SU-DHL-6 (cell line): ENCODE results near the gene RAB11B.
"Not testable (repeated sequence)": the region's sequence is repeated elsewhere in the genome, so short reads cannot be mapped to it uniquely, and the experiment has no call there.

ENCODE experiments used
- EZH2phosphoT487 ChIP-seq: fragments of 200-600 bp; sonication (generic), shearing (Covaris generic); conservative IDR thresholded peaks from 2 replicates; pipeline ENCODE4 v1.6.1; 2018; ENCODE audit warnings: mild to moderate bottlenecking, antibody characterized with exemption, low read length, moderate library complexity, mixed read lengths
- TF ChIP-seq, protein P1 (sequence below): fragments of 200-600 bp; sonication (generic); IDR thresholded peaks from one replicate; pipeline ENCODE4 v1.5.1; 2017; ENCODE audit warnings: antibody characterized with exemption, mild to moderate bottlenecking, low read length, moderate library complexity; ENCODE audit not compliant: insufficient read depth, poor library complexity, severe bottlenecking

- TF ChIP-seq, protein P1, sequence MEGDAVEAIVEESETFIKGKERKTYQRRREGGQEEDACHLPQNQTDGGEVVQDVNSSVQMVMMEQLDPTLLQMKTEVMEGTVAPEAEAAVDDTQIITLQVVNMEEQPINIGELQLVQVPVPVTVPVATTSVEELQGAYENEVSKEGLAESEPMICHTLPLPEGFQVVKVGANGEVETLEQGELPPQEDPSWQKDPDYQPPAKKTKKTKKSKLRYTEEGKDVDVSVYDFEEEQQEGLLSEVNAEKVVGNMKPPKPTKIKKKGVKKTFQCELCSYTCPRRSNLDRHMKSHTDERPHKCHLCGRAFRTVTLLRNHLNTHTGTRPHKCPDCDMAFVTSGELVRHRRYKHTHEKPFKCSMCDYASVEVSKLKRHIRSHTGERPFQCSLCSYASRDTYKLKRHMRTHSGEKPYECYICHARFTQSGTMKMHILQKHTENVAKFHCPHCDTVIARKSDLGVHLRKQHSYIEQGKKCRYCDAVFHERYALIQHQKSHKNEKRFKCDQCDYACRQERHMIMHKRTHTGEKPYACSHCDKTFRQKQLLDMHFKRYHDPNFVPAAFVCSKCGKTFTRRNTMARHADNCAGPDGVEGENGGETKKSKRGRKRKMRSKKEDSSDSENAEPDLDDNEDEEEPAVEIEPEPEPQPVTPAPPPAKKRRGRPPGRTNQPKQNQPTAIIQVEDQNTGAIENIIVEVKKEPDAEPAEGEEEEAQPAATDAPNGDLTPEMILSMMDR = not testable (repeated sequence)
- TF ChIP-seq EZH2phosphoT487 = not testable (repeated sequence)
These were observed 13.7 kb upstream of the RAB11B start for GRCh38 chr19:8376373-8376974.
